Caki2 (cell line): ENCODE measurements around the gene ARHGEF12. TPM values are rescaled to one million over a fixed set of nuclear protein-coding genes. Genes with fewer than 3 reads are reported as not detected.

Experiments used
- DNase-seq: peaks from one replicate; pipeline ENCODE4 v3.0.0-alpha.2; 2015; ENCODE audit warnings: low read depth
- in situ Hi-C: cut with HindIII; loops from 2 replicates; pipeline ENCODE4 v1.10.0; 2016; ENCODE audit warnings: low sequenced_read_pairs, low pct_unique_long_range_greater_than_20kb, mixed read lengths
- total RNA-seq: library from RNA; depleted of rRNA; stranded (reverse); fragments of >200 nt; shearing (Covaris generic); gene quantifications from 2 replicates; pipeline ENCODE4 v1.2.3, GENCODE V29; 2014; ENCODE audit warnings: low replicate concordance

Gene ARHGEF12
- total RNA-seq, 1 experiment from 2014 or later = 15.1 TPM

- no peak for DNase-seq
- in situ Hi-C loops = no loop called here
Observed at GRCh38 chr11:120442031-120442430, 105.8 kb downstream of the ARHGEF12 start.

GRCh38 chr11:120446802-120447201 lies 110.6 kb downstream of the ARHGEF12 start:
- in situ Hi-C loops = no loop called here
- DNase-seq = no peak

GRCh38 chr11:120448240-120448639 lies 112.0 kb downstream of the ARHGEF12 start:
- DNase-seq = no peak
- in situ Hi-C loops = no loop called here

DNA sequence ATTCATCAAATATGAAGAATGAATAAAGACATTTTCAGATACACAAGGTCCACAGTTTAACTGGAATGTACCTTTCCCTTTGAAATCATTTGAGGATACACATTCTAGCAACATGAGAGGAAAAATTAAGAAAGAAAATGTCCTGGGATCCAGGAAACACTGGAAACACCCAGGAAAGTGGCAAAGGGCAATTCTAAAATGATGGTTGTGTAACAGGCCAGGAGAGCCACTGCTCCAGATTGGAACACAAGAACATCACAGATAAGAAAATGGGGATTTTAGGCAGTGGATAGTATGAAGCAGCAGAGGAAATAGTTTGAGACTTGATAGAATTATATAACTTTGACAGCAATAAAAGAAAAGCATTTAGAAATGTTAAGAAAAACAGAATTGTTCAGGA lies 119.3 kb downstream of the ARHGEF12 start:
- in situ Hi-C loops = no loop called here

DNA sequence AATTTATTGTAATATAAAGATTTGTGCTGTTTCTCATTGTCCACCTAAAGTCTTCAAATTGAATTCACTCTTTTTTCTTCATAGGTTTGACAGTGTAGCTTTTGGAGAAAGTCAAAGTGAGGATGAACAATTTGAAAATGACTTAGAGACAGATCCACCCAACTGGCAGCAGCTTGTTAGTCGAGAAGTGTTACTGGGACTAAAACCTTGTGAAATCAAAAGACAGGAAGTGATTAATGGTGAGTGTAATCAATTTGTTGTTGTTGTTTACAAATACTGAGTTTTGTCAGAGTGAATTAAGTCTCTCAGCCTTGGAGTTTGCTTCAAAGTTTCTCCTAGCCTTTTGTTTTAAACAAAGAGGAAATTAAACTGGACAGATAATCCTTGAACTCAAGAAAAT lies 121.8 kb downstream of the ARHGEF12 start:
- in situ Hi-C loops = no loop called here
- no peak for DNase-seq

More for the DNA sequence above, 119.3 kb downstream of the ARHGEF12 start:
- no peak for DNase-seq

DNA sequence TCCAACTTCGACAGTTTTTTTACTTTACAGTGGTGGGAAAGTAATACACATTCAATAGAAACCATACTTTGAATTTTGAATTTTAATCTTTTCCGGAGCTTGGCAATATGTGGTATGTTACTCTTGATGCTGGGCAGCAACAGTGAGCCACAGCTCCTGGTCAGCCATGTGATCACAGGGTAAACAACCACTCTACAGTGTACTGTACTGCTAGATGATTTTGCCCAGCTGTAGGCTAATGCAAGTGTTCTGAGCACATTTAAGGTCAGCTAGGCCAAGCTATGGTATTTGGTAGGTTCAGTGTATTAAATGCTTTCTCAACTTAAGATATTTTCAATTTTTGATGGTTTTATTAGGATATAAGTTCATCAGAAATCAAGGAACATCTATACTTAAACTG lies 126.6 kb downstream of the ARHGEF12 start:
- no peak for DNase-seq
- in situ Hi-C loops = no loop called here

DNA sequence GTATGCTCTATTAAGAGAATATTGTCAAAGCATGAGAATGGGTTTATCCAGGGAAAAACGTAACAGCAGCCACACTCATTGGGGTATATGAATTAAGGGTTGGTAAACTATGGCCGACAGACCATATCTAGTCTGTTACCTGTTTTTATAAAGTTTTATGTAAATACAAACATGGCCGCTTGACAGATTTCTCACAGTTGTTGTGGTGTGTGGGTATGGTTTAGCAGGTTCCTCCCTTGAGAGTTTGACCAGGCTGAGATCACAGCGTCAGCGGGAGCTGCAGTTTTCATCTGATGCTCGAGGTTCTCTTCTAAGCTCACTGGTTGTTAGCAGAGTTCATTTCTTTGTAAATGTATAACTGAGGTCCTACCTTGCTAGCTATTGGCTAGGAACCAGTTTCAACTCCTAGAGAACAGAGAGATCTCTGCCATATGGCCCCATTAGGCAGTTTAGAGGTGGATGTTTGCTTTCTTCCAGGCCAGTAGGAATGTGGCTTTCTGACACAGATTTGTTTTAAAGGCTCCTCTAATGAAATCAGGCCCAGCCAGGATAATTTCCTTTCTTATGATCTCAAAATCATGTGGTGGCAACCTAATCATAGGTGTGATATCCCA lies 129.8 kb downstream of the ARHGEF12 start:
- in situ Hi-C loops = no loop called here
- DNase-seq = no peak

- in situ Hi-C loops = no loop called here
- peak; percentile 2 for DNase-seq
Observed at GRCh38 chr11:120467627-120468026, 131.4 kb downstream of the ARHGEF12 start.

DNA sequence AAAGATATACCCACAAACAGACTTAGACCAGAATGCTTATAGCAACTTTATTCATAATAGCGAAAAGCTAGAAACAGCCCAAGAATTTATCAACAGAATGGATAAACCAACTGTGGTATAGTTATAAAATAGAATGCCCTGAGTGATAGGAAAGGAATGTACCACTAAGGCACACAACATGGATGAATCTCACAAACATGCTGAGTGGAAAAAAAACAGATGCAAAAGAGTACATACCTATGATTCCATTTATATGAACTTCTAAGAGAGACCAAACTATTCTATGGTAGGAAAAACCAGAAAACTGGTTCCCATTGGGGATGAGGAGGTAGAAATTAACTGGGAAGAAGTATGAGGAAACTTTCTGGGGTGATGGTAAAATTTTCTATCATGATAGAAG lies 134.9 kb downstream of the ARHGEF12 start:
- in situ Hi-C loops = no loop called here
- DNase-seq = no peak

DNA sequence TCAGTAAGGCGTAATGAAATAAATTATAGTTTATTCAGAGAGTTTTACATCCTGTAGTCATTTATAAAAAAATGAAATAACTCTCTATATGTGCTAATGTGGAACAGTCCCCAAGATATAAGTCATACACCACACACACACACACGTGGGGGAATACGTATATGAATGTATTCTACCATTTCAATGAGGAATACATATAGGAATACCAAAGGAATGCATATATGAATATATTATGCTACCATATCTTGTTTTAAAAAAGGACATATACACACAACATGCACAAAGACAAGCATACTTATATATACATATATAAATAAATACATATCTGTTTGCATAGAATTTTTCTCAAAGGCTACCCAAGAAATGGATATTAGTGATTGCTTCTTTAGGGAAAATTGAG lies 135.8 kb downstream of the ARHGEF12 start:
- DNase-seq = no peak
- in situ Hi-C loops = no loop called here

GRCh38 chr11:120473503-120473902 lies 137.3 kb downstream of the ARHGEF12 start:
- no peak for DNase-seq
- in situ Hi-C loops = no loop called here

DNA sequence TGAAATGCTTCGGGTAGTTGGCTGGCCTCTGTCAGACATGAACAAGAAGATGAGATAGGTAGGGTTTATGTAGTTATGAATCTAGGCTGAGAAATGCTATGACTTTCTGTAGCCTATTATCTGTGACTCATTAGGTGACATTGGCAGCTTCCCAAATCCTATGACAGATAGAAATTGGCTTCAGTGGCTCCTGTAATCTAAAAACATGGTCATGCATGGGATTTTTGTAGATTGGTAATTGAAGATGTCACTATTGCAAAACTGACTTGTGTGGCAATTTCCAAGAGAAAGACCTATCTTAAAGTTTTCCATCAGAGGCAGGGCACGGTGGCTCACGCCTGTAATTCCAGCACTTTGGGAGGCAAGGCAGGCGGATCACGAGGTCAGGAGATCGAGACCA lies 145.9 kb downstream of the ARHGEF12 start:
- in situ Hi-C loops = no loop called here
- peak; percentile 33 for DNase-seq

GRCh38 chr11:120484722-120485121 lies 148.5 kb downstream of the ARHGEF12 start:
- DNase-seq = no peak
- in situ Hi-C loops = no loop called here

GRCh38 chr11:120486138-120486537 lies 149.9 kb downstream of the ARHGEF12 start:
- in situ Hi-C loops = no loop called here
- DNase-seq = no peak

- DNase-seq = no peak
- in situ Hi-C loops = no loop called here
Observed at GRCh38 chr11:120489799-120490198, 153.6 kb downstream of the ARHGEF12 start.

DNA sequence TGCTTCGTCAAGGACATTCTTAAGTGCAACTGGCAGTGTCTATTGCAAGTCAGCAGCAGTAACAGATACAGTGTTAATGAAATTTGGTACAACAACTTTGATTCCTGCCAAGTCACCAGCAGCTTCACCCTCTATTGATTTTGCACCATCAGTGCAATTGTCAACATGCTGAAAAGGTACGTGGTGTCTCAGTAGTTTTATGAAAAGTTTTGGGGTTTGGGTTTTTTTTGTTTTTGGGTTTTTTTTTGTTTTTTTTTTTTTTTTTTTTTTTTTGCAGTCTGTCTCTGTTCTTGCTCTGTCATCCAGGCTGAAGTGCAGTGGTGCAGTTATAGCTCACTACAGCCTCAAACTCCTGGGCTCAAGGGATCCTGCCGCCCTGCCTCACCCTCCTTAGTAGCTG lies 156.3 kb downstream of the ARHGEF12 start:
- no peak for DNase-seq
- in situ Hi-C loops = no loop called here

DNA sequence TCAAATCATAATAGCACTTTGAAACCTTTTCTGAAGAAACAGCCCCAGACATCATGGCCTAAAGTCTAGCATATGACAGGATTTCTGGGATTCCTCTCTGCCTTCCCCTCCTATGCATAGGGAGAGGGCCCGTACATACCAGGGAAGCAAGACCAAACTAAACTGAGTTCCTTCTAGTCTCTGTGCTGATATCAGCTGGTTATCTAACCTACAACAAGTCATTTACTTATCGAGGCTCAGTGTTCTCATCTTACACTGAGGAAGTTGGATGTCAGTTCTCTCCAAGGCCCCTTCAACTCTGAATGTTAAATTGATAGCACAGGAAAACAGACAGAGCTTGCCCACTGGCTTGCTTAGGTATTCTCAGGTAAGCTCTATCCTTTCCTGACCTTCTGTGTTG lies 158.4 kb downstream of the ARHGEF12 start:
- in situ Hi-C loops = no loop called here
- no peak for DNase-seq

GRCh38 chr11:120499088-120499487 lies 162.9 kb downstream of the ARHGEF12 start:
- in situ Hi-C loops = no loop called here
- no peak for DNase-seq

GRCh38 chr11:120499859-120500258 lies 163.6 kb downstream of the ARHGEF12 start:
- in situ Hi-C loops = no loop called here
- DNase-seq = no peak

- no peak for DNase-seq
- in situ Hi-C loops = no loop called here
Observed at GRCh38 chr11:120500414-120501071, 164.3 kb downstream of the ARHGEF12 start.
